Aorta (tissue), 5 donors: ENCODE results near the gene TMEM190. TPM values are rescaled to one million over a fixed set of nuclear protein-coding genes. Genes with fewer than 3 reads are reported as not detected.
"Not testable (repeated sequence)": the region's sequence is repeated elsewhere in the genome, so short reads cannot be mapped to it uniquely, and the experiment has no call there.

Experiments
- ATAC-seq: fragments of 200-7000 bp; cut with Tn5 transposase; one replicate; pipeline ENCODE4 v1.9.1; 2022; ENCODE audit warnings: moderate library complexity; ENCODE audit not compliant: low FRiP score
- DNase-seq, 2 donors: peaks; one replicate each; pipeline ENCODE4 v3.0.0-alpha.2; 2020
- H3K27ac ChIP-seq, 2 donors: one replicate each; pipeline ENCODE4 v1.5.1; 2013; ENCODE audit warnings: low read length in 2 of 2, mild to moderate bottlenecking in 2 of 2, moderate library complexity in 2 of 2, control low read depth in 1 of 2, inconsistent platforms in 1 of 2, low read depth in 1 of 2
- H3K27me3 ChIP-seq, 2 donors: one replicate each; pipeline ENCODE4 v1.6.1; 2013; ENCODE audit warnings: control low read depth in 1 of 2, low read length in 1 of 2, mild to moderate bottlenecking in 1 of 2, moderate library complexity in 1 of 2; ENCODE audit not compliant: insufficient read depth in 2 of 2, control insufficient read depth in 1 of 2
- H3K36me3 ChIP-seq, 2 donors: one replicate each; pipeline ENCODE4 v1.6.1; 2013; ENCODE audit warnings: control low read depth in 1 of 2, low read length in 1 of 2, mild to moderate bottlenecking in 1 of 2; ENCODE audit not compliant: insufficient read depth in 2 of 2, control insufficient read depth in 1 of 2
- H3K4me1 ChIP-seq, 2 donors: one replicate each; pipeline ENCODE4 v1.6.1; 2013; ENCODE audit warnings: low read length in 2 of 2, control low read depth in 1 of 2, mild to moderate bottlenecking in 1 of 2, moderate library complexity in 1 of 2; ENCODE audit not compliant: insufficient read depth in 2 of 2, control insufficient read depth in 1 of 2
- H3K4me3 ChIP-seq, 2 donors: one replicate each; pipeline ENCODE4 v1.5.1; 2013; ENCODE audit warnings: low read length in 2 of 2, control low read depth in 1 of 2, mild to moderate bottlenecking in 1 of 2
- H3K9me3 ChIP-seq: one replicate; pipeline ENCODE4 v1.6.1; 2013; ENCODE audit warnings: mild to moderate bottlenecking, low read length; ENCODE audit not compliant: control insufficient read depth
- WGBS, 2 donors: extraction: QIAGEN DNeasy Blood & Tissue Kit; methylation state at CpG; one replicate each; pipeline ENCODE4 v1.1.7; 2013; 5-methylcytosine and 5-hydroxymethylcytosine counted together
- intact Hi-C, 2 donors: fragments of 100-400 bp; cut with DNase I; formaldehyde crosslinking; loops; one replicate each; pipeline versions ENCODE4 v1.14.2 to v1.15.0; 2022
- polyA plus RNA-seq, 2 donors: library from polyadenylated mRNA; stranded (reverse); fragments of 200-250 nt; gene quantifications; one replicate each; pipeline ENCODE4 v1.2.3, GENCODE V29; 2013
- total RNA-seq, 2 donors: library from RNA; stranded (reverse); fragmentation: NEBNext Ultra II Directional; extraction: Animal tissue kit (Norgen Biotek cat#: 25700); gene quantifications; one replicate each; pipeline ENCODE4 v1.2.1, GENCODE V29; 2021
- donor health status: healthy with polysubstance abuse.
- donor health status: Bipolar disorder and iron deficiency.
- donor health status: DM: no; HTN: no; CAD: no.
- donor health status: DM: no; HTN: no; CAD: no.
- donor health status: DM: yes; HTN: yes; CAD: no.

Gene TMEM190
- total and polyA plus RNA-seq, 4 donors = not detected

GRCh38 chr19:55419624-55420236 is 43.1 kb downstream of the TMEM190 start:
- no peak for ATAC-seq
- H3K27ac ChIP-seq = no peak overlapping the region
- H3K9me3 ChIP-seq = no peaks in the 10 kb centered on the region
- H3K4me3 ChIP-seq = no peak overlapping the region
- no peaks in the 10 kb centered on the region for H3K4me1 ChIP-seq
- no peaks in the 10 kb centered on the region for H3K27me3 ChIP-seq
- intact Hi-C loops = loop anchor here in 1 of 2 donors (10.0 kb wide), 1 partner anchor 275 kb away; the partner anchor contains the start of gene TNNT1
- 54 to 68% methylated on average over 5 of the region's 5 CpGs for WGBS, 2 donors
- no peaks in the 10 kb centered on the region for H3K36me3 ChIP-seq
- no peak for DNase-seq

- H3K9me3 ChIP-seq, H3K27me3 ChIP-seq, H3K4me3 ChIP-seq, ATAC-seq, H3K27ac ChIP-seq, H3K4me1 ChIP-seq, H3K36me3 ChIP-seq, intact Hi-C loops, DNase-seq: not testable (repeated sequence)
- WGBS, 2 donors = 76 to 85% methylated on average over 4 of the region's 4 CpGs
Observed at GRCh38 chr19:55421281-55421680, 44.7 kb downstream of the TMEM190 start.

GRCh38 chr19:55423225-55424005 is 46.8 kb downstream of the TMEM190 start:
- Histone ChIP-seq H3K4me3 (no peak overlapping the region), H3K4me1 (no peaks in the 10 kb centered on the region), H3K9me3 (no peaks in the 10 kb centered on the region), H3K27ac (no peak overlapping the region), H3K36me3 (no peaks in the 10 kb centered on the region), H3K27me3 (no peaks in the 10 kb centered on the region)
- ATAC-seq = no peak
- no peak for DNase-seq
- intact Hi-C loops = no loop called here
- WGBS, 2 donors = 57 to 65% methylated on average over 13 of the region's 13 CpGs

- H3K36me3 ChIP-seq = no peaks in the 10 kb centered on the region
- intact Hi-C loops = no loop called here
- H3K9me3 ChIP-seq = no peaks in the 10 kb centered on the region
- H3K4me3 ChIP-seq = no peak overlapping the region
- ATAC-seq (no peak), DNase-seq (no peak)
- 68 to 76% methylated on average over 3 of the region's 3 CpGs for WGBS, 2 donors
- H3K4me1 ChIP-seq = no peaks in the 10 kb centered on the region
- no peak overlapping the region for H3K27ac ChIP-seq
- H3K27me3 ChIP-seq = no peaks in the 10 kb centered on the region
Observed at GRCh38 chr19:55424518-55424917, 47.9 kb downstream of the TMEM190 start.

GRCh38 chr19:55426042-55426441 is 49.4 kb downstream of the TMEM190 start:
- WGBS, 2 donors = 71 to 82% methylated on average over 2 of the region's 2 CpGs
- ATAC-seq (no peak), DNase-seq (no peak)
- no peak overlapping the region for H3K27ac ChIP-seq
- no peaks in the 10 kb centered on the region for H3K36me3 ChIP-seq
- H3K4me3 ChIP-seq = no peak overlapping the region
- H3K4me1 ChIP-seq = no peaks in the 10 kb centered on the region
- H3K27me3 ChIP-seq = no peaks in the 10 kb centered on the region
- intact Hi-C loops = no loop called here
- no peaks in the 10 kb centered on the region for H3K9me3 ChIP-seq

Other genes with a start within 250 kb of the TMEM190 start
- 1 to 10 TPM in 1 of 2 donors, not detected in 1; 1.3 TPM for gene TNNT1, start 227.6 kb upstream of the TMEM190 start, total RNA-seq
- 1 to 10 TPM; 1.4 to 2.0 TPM for gene TNNT1, start 227.6 kb upstream of the TMEM190 start, polyA plus RNA-seq
- not detected for gene TNNI3, start 219.1 kb upstream of the TMEM190 start, total RNA-seq
- 10 to 100 TPM in 1 of 2 donors, under 1 TPM in 1; 0.51 to 14.1 TPM for gene TNNI3, start 219.1 kb upstream of the TMEM190 start, polyA plus RNA-seq
- not detected for gene DNAAF3, start 210.2 kb upstream of the TMEM190 start, total RNA-seq
- under 1 TPM; 0.38 to 0.87 TPM for gene DNAAF3, start 210.2 kb upstream of the TMEM190 start, polyA plus RNA-seq
- not detected for gene SYT5, start 196.5 kb upstream of the TMEM190 start, total RNA-seq
- not detected for gene SYT5, start 196.5 kb upstream of the TMEM190 start, polyA plus RNA-seq
- gene PTPRH, start 167.3 kb upstream of the TMEM190 start, total RNA-seq = 1 to 10 TPM in 1 of 2 donors, under 1 TPM in 1; 0.29 to 1.9 TPM
- 1 to 10 TPM in 1 of 2 donors, under 1 TPM in 1; 0.03 to 7.5 TPM for gene PTPRH, start 167.3 kb upstream of the TMEM190 start, polyA plus RNA-seq
- 1 to 10 TPM; 2.0 to 3.6 TPM for gene TMEM86B, start 148.1 kb upstream of the TMEM190 start, total RNA-seq
- 10 to 100 TPM in 1 of 2 donors, 1 to 10 TPM in 1; 2.9 to 10.9 TPM for gene TMEM86B, start 148.1 kb upstream of the TMEM190 start, polyA plus RNA-seq
- 10 to 100 TPM; 47.9 to 55.4 TPM for gene PPP6R1, start 117.8 kb upstream of the TMEM190 start, total RNA-seq
- 10 to 100 TPM; 15.2 to 25.3 TPM for gene PPP6R1, start 117.8 kb upstream of the TMEM190 start, polyA plus RNA-seq
- 10 to 100 TPM; 14.1 to 16.3 TPM for gene HSPBP1, start 96.7 kb upstream of the TMEM190 start, total RNA-seq
- gene HSPBP1, start 96.7 kb upstream of the TMEM190 start, polyA plus RNA-seq = 10 to 100 TPM; 14.7 to 25.3 TPM
- gene BRSK1, start 92.8 kb upstream of the TMEM190 start, total RNA-seq = 10 to 100 TPM; 14.2 to 18.5 TPM
- gene BRSK1, start 92.8 kb upstream of the TMEM190 start, polyA plus RNA-seq = 10 to 100 TPM in 1 of 2 donors, 1 to 10 TPM in 1; 4.8 to 25.1 TPM
- 1 to 10 TPM; 2.9 to 9.6 TPM for gene TMEM150B, start 51.5 kb upstream of the TMEM190 start, total RNA-seq
- 1 to 10 TPM in 1 of 2 donors, under 1 TPM in 1; 0.72 to 5.5 TPM for gene TMEM150B, start 51.5 kb upstream of the TMEM190 start, polyA plus RNA-seq
- 10 to 100 TPM in 1 of 2 donors, 1 to 10 TPM in 1; 4.5 to 12.8 TPM for gene KMT5C, start 37.0 kb upstream of the TMEM190 start, total RNA-seq
- gene KMT5C, start 37.0 kb upstream of the TMEM190 start, polyA plus RNA-seq = 10 to 100 TPM in 1 of 2 donors, 1 to 10 TPM in 1; 3.4 to 13.2 TPM
- under 1 TPM; 0.19 to 0.99 TPM for gene COX6B2, start 22.1 kb upstream of the TMEM190 start, total RNA-seq
- not detected for gene COX6B2, start 22.1 kb upstream of the TMEM190 start, polyA plus RNA-seq
- not detected for gene GARIN5B, start 13.6 kb upstream of the TMEM190 start, total RNA-seq
- not detected for gene GARIN5B, start 13.6 kb upstream of the TMEM190 start, polyA plus RNA-seq
- under 1 TPM; 0.23 to 0.27 TPM for gene IL11, start 6.4 kb upstream of the TMEM190 start, total RNA-seq
- 1 to 10 TPM in 1 of 2 donors, not detected in 1; 2.1 TPM for gene IL11, start 6.4 kb upstream of the TMEM190 start, polyA plus RNA-seq
- 1 to 10 TPM in 1 of 2 donors, under 1 TPM in 1; 0.94 to 2.4 TPM for gene TMEM238, start 7.5 kb downstream of the TMEM190 start, total RNA-seq
- not detected for gene TMEM238, start 7.5 kb downstream of the TMEM190 start, polyA plus RNA-seq
- 1,000 to 10,000 TPM in 1 of 2 donors, 100 to 1,000 TPM in 1; 841 to 1,022 TPM for gene RPL28, start 9.1 kb downstream of the TMEM190 start, total RNA-seq
- 1,000 to 10,000 TPM; 1,298 to 1,335 TPM for gene RPL28, start 9.1 kb downstream of the TMEM190 start, polyA plus RNA-seq
- 10 to 100 TPM; 13.2 to 26.8 TPM for gene UBE2S, start 31.0 kb downstream of the TMEM190 start, total RNA-seq
- gene UBE2S, start 31.0 kb downstream of the TMEM190 start, polyA plus RNA-seq = 1 to 10 TPM; 7.0 to 8.4 TPM
- not detected for gene SHISA7, start 66.5 kb downstream of the TMEM190 start, total RNA-seq
- under 1 TPM in 1 of 2 donors, not detected in 1; 0.05 TPM for gene SHISA7, start 66.5 kb downstream of the TMEM190 start, polyA plus RNA-seq
- 10 to 100 TPM; 18.6 to 30.6 TPM for gene ISOC2, start 84.8 kb downstream of the TMEM190 start, total RNA-seq
- gene ISOC2, start 84.8 kb downstream of the TMEM190 start, polyA plus RNA-seq = 10 to 100 TPM; 42.6 to 47.3 TPM
- not detected for gene C19orf85, start 87.9 kb downstream of the TMEM190 start, total RNA-seq
- gene C19orf85, start 87.9 kb downstream of the TMEM190 start, polyA plus RNA-seq = not detected
- gene ZNF628, start 99.8 kb downstream of the TMEM190 start, total RNA-seq = 1 to 10 TPM; 6.9 to 7.0 TPM
- 1 to 10 TPM; 1.3 to 2.0 TPM for gene ZNF628, start 99.8 kb downstream of the TMEM190 start, polyA plus RNA-seq
- gene NAT14, start 108.4 kb downstream of the TMEM190 start, total RNA-seq = 10 to 100 TPM; 15.3 to 16.2 TPM
- 10 to 100 TPM in 1 of 2 donors, 1 to 10 TPM in 1; 3.1 to 19.2 TPM for gene NAT14, start 108.4 kb downstream of the TMEM190 start, polyA plus RNA-seq
- 10 to 100 TPM in 1 of 2 donors, 1 to 10 TPM in 1; 8.6 to 64.1 TPM for gene SSC5D, start 111.6 kb downstream of the TMEM190 start, total RNA-seq
- 1 to 10 TPM; 1.6 to 3.7 TPM for gene SSC5D, start 111.6 kb downstream of the TMEM190 start, polyA plus RNA-seq
- gene SBK2, start 160.3 kb downstream of the TMEM190 start, total RNA-seq = not detected
- not detected for gene SBK2, start 160.3 kb downstream of the TMEM190 start, polyA plus RNA-seq
- gene SBK3, start 168.7 kb downstream of the TMEM190 start, total RNA-seq = under 1 TPM in 1 of 2 donors, not detected in 1; 0.48 TPM
- gene SBK3, start 168.7 kb downstream of the TMEM190 start, polyA plus RNA-seq = not detected
- 10 to 100 TPM; 12.9 to 13.1 TPM for gene ZNF579, start 204.0 kb downstream of the TMEM190 start, total RNA-seq
- gene ZNF579, start 204.0 kb downstream of the TMEM190 start, polyA plus RNA-seq = 10 to 100 TPM in 1 of 2 donors, under 1 TPM in 1; 0.63 to 12.6 TPM
- 10 to 100 TPM; 12.7 to 13.2 TPM for gene FIZ1, start 222.7 kb downstream of the TMEM190 start, total RNA-seq
- 10 to 100 TPM in 1 of 2 donors, 1 to 10 TPM in 1; 2.8 to 12.6 TPM for gene FIZ1, start 222.7 kb downstream of the TMEM190 start, polyA plus RNA-seq
- 10 to 100 TPM; 13.2 to 17.3 TPM for gene ZNF524, start 223.5 kb downstream of the TMEM190 start, total RNA-seq
- gene ZNF524, start 223.5 kb downstream of the TMEM190 start, polyA plus RNA-seq = 10 to 100 TPM; 13.4 to 38.8 TPM
- 10 to 100 TPM; 13.4 to 16.4 TPM for gene ZNF865, start 228.8 kb downstream of the TMEM190 start, total RNA-seq
- gene ZNF865, start 228.8 kb downstream of the TMEM190 start, polyA plus RNA-seq = 1 to 10 TPM; 1.1 to 5.7 TPM
- gene ZNF784, start 247.7 kb downstream of the TMEM190 start, total RNA-seq = 1 to 10 TPM; 5.1 to 5.3 TPM
- gene ZNF784, start 247.7 kb downstream of the TMEM190 start, polyA plus RNA-seq = 10 to 100 TPM in 1 of 2 donors, 1 to 10 TPM in 1; 4.8 to 27.2 TPM